Measurements from ENCODE around the gene LIFR.

DNA sequence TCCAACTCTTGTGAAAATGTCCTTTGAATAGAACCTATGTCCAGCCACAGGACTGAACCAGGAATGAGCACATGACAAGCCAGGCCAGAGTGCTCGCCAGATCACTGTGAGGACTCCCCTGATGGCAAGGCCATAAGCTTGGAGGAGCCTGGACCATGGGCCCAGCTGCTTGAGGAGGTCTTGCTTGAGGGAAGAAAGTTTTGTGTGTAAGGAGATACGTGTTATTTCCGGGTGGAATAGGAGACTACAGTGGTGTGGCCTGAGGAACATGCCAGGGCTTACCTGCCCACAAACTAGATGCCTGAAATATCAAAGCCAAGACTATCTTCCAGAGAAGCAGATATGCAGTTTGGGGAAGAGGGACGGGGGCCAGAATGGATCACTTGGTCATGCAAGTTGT lies 84.7 kb downstream of the LIFR start:
- TF ChIP-seq, protein P1, sequence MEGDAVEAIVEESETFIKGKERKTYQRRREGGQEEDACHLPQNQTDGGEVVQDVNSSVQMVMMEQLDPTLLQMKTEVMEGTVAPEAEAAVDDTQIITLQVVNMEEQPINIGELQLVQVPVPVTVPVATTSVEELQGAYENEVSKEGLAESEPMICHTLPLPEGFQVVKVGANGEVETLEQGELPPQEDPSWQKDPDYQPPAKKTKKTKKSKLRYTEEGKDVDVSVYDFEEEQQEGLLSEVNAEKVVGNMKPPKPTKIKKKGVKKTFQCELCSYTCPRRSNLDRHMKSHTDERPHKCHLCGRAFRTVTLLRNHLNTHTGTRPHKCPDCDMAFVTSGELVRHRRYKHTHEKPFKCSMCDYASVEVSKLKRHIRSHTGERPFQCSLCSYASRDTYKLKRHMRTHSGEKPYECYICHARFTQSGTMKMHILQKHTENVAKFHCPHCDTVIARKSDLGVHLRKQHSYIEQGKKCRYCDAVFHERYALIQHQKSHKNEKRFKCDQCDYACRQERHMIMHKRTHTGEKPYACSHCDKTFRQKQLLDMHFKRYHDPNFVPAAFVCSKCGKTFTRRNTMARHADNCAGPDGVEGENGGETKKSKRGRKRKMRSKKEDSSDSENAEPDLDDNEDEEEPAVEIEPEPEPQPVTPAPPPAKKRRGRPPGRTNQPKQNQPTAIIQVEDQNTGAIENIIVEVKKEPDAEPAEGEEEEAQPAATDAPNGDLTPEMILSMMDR (IDR thresholded peaks at IDR 0.05), result no peak
- TF ChIP-seq POLR2AphosphoS5 (IDR thresholded peaks at IDR 0.05; ENCODE audit: low read depth, low read length) (no peak), SIN3A (IDR thresholded peaks at IDR 0.05; ENCODE audit: borderline replicate concordance, insufficient read depth, low read depth, low read length) (no peak), TCF7L2 (IDR thresholded peaks at IDR 0.05; ENCODE audit: low read depth, low read length) (no peak)
- TF ChIP-seq, protein P2, sequence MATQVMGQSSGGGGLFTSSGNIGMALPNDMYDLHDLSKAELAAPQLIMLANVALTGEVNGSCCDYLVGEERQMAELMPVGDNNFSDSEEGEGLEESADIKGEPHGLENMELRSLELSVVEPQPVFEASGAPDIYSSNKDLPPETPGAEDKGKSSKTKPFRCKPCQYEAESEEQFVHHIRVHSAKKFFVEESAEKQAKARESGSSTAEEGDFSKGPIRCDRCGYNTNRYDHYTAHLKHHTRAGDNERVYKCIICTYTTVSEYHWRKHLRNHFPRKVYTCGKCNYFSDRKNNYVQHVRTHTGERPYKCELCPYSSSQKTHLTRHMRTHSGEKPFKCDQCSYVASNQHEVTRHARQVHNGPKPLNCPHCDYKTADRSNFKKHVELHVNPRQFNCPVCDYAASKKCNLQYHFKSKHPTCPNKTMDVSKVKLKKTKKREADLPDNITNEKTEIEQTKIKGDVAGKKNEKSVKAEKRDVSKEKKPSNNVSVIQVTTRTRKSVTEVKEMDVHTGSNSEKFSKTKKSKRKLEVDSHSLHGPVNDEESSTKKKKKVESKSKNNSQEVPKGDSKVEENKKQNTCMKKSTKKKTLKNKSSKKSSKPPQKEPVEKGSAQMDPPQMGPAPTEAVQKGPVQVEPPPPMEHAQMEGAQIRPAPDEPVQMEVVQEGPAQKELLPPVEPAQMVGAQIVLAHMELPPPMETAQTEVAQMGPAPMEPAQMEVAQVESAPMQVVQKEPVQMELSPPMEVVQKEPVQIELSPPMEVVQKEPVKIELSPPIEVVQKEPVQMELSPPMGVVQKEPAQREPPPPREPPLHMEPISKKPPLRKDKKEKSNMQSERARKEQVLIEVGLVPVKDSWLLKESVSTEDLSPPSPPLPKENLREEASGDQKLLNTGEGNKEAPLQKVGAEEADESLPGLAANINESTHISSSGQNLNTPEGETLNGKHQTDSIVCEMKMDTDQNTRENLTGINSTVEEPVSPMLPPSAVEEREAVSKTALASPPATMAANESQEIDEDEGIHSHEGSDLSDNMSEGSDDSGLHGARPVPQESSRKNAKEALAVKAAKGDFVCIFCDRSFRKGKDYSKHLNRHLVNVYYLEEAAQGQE (IDR thresholded peaks at IDR 0.05; ENCODE audit: insufficient read depth in 1 of 2, low read depth in 2 of 2, low read length in 1 of 2), result no peak
